DMS153 treated with DMSO at 0.1 percent for 48 hours (cell line): ENCODE measurements around the gene CUL2.
"Not testable (repeated sequence)": the region's sequence is repeated elsewhere in the genome, so short reads cannot be mapped to it uniquely, and the experiment has no call there.

Experiments
- DNase-seq: peaks from one replicate; lab custom pipeline; 2025; ENCODE audit not compliant: unreplicated experiment; lab: John Stamatoyannopoulos, UW

CUL2 gene

DNA sequence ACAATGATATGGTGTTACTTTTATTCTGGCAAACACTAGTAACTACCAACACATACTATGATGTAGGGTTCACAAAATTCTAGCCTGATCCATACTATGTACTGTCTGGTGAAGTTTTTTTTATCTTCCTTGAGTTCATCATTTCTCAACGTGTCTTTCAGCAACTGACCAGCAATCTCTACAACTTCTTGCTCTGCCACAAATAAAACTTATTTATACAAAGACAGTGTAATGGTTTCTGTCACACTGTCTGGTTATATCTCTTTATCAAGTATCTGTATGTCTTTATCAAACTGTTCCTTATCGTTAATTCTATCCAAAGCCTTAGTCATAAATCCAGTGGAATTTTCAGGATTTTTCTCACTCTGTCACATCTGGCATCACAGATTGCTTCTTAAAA, 69.7 kb downstream of the CUL2 start:
- DNase-seq = no peak

DNA sequence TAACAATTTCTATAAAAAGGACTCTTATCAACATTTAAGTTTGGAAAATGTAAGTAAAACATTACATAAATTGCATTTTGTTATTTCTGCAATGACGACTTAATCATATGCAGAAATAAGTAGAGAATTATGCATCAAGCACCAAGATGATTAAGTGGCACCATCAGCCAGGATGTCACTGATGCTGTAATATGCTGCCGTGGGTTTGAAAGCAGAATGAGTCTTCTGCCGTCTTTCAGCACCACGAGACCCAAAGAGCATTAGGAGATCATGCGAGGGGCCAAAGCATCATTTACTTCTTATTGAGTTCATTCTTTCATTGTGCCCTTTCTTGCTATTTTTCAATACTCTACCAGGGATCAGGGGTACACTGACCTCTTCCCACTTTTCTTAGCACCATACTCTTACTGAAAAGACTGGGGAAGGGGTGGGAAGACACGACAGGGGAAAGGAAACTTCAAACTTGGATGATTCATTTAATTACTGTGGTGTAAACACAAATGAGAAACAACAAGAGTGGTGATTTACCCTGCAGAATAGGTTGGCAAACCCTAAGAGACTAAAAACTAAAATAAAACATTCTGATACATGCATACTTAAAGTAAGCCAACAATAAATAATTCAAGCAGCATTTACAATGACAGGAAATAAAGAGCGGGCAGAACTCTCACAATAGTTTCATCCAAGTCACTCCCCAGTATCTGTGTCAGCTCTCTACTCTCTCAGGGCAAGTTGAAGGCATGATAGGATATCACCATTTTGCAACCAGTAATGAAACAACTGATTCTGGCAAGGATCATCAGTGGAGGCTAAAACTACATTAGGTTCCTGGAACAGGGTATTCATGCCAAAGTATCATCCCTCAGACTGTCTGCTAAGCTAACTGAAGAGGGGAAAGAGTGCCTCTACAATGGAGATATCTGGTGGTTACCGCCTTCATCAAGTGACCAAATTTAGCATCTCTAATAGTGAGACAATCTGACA, 70.8 kb downstream of the CUL2 start:
- no peak for DNase-seq

DNA sequence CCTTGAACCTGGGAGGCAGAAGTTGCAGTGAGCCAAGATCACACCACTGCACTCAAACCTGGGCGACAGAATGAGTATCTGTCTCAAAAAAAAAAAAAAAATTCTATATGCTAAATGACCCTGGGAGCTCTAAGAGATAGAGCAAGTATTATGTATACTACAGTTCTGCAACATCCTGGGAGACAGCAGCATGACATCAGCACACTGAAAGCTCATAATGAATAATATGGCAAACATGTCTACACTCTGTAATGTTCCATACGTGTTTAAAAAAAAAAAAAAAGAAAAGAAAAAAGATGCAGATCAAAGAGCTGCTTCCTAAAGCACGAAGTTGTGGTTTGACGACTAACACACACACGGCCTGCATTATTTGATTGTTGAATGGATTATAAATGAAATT, 72.5 kb downstream of the CUL2 start:
- DNase-seq = no peak

DNA sequence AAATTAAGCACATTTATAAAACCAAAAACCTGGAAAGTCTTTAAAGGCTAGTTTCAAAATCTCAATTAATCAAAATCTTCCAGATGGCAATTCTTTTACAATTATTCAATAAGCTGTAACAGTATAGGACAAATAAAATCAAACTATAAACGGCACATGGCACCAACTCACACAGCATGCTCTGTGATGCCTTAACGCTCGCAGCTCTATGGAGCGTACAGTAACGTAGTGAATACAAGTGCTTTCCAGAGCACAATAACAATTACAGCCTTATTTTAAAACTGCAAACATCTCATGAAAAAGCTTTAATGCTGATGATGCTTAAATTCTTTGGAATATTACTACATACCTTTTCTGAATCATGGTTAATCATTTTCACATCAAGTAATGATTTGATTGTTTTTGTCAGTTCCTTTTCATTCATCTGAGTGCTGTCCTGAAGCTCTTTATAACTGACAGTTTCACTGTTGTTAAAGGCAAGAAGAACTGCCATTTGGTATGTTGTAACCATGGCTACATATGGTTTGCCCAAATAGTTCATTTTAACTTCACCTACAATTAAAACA, 74.2 kb downstream of the CUL2 start:
- no peak for DNase-seq

DNA sequence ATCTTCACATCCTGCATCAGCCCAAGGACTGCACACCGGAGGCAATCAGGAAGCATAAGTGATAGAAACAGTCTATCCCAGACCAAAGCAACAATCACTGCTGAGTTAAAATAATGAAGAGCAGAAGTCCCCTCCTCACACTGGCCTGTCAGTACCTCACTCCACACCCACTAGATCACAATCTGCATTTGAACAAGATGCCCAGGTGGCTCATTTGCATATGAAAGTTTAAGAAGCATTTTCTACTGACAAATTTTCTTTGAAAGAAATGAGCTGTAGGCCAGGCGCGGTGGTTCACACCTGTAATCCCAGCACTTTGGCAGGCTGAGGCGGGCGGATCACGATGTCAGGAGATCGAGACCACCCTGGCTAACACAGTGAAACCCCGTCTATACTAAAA, 77.4 kb downstream of the CUL2 start:
- DNase-seq = no peak

DNA sequence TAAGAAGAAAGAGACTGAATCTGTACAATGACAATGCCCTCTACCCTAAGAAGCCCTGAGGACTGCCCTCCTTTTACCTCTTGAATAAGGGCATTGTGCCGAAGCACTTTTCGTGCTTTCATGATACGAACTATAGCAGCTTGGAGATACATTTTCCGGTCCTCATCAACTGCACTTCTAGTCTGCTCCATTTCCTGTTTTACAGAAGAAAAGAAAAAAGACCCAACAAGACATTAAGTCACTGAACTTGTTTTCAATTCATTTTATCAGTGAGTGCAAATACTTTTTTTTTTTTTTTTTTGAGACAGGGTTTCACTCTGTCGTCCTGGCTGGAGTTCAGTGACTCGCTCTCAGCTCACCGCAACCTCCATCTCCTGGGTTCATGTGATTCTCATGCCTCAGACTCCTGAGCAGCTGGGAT, 78.4 kb downstream of the CUL2 start:
- no peak for DNase-seq

DNA sequence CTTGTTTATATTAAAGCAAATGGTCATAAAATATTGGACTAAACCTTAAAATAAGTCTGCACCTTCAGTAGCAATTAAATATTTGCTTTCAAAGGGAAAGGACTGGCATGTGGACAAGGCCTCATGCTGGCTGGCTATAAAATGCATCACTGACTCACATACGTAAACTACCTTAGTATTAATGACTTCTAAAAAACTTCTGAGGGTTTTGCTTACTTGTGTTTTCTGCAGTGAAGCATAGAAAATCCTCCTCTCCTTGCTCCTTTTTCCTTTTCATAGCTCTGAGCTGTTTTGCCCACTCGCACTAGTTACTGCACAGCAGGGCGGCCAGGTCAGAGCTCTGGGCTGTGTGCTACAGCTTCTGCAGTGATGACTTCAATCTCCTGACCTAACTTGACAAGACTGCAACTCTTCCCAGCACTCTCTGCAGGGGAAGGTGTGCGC, 82.3 kb downstream of the CUL2 start:
- no peak for DNase-seq

DNA sequence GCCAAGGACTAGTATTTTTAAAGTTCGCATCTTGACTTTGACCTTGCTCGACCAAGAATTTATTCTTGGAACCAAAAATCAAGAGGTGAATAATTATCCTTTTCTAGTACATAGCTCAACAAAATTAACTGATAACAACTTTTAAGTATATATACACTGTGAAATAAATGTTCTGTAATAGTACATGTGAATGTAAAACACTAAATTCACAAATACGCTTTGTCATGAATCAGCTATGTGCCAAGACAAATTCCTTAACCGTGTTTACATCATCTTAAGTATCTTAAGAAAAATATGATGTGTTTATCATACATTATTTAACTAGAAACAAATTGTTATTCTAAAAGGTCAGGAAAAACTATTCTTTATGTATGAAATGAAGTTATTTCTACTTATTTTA, 83.3 kb downstream of the CUL2 start:
- no peak for DNase-seq

DNA sequence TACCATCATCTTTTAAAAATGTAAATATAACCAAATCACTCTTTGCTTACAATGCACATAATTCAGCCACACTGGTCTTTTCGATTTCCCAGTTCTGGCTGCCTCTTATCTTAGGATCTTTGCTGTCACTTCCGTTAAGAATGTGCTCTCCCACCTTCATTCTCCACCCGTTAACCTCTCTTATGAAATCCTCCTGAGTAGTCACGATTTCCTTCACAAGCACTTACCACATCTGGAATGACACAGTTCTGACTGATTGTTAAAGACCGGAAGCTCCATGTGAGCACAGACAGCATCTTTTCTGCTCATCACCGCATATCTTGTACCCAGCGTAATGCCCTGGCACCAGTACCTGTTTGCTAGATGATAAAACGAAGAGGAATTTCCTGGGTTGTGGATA, 84.3 kb downstream of the CUL2 start:
- DNase-seq = no peak

DNA sequence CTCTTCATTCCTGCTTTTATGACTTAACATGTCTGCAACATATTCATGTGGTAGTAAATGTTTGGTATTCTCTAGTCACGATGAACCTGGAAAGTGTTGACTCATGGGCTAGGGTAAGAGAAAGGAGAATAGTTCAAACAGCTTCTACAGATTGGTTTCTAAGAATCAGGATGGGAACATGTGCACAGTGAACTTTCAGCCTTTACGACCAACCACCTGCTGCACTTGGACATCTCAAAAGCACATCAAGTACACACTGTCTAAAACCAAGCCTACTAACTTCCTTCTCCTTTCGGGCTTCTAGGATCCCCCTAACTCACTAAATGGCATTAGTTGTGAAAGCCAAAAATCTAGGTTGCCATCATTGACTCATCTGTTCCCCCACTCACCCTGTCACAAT, 85.5 kb downstream of the CUL2 start:
- no peak for DNase-seq

DNA sequence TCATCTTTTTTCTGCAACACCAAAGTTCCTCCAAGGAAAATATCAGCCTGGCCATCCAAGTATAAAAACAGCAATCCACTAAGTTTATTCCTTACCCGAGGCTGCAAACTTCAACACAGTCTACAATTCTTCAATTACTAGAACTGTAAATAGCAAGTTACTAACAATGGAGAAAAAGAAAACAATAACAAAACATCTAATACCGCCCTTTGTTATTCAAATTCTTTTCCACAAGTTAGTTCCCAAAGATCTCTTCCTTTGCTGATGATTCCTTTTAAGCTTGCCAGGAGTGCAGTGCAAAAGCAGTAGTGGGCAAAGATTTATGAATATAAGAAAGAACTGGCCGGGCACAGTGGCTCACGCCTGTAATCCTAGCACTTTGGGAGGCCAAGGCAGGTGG, 86.2 kb downstream of the CUL2 start:
- DNase-seq = no peak

DNA sequence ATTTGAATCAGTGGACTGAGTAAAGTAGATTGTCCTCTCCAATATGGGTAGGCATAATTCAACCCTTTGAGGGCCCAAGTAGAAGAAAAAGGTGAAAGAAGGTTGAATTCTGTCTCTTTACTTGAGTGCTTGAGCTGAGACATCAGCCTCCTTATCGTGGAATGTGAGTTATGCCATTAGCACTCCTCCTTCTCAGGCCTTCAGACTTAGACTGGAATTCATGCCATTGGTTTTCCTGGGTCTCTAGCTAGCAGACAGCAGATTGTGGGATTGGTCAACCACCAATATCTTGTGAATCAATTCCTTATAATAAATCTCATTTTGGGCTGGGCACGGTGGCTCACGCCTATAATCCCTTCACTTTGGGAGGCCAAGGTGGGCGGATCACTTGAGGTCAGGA, 89.2 kb downstream of the CUL2 start:
- no peak for DNase-seq

DNA sequence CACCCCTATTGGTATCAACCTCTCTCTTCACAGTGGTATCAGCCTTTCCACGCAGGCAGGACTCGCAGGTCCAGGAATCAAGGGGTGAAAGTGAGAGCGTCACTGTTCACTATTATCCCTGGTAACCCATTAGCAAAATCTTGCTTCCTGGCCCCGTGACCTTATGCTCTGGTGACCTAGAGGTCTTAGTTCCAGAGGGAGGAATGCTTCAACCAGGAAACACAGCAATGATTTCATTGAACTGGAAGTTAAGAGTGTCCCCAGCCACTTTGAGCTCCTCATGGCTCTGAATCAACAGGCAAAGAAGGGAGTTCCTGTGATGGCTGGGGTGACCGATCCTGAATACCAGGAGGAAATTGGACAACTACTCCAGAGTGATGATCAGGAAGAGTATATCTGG, 90.6 kb downstream of the CUL2 start:
- no peak for DNase-seq

DNA sequence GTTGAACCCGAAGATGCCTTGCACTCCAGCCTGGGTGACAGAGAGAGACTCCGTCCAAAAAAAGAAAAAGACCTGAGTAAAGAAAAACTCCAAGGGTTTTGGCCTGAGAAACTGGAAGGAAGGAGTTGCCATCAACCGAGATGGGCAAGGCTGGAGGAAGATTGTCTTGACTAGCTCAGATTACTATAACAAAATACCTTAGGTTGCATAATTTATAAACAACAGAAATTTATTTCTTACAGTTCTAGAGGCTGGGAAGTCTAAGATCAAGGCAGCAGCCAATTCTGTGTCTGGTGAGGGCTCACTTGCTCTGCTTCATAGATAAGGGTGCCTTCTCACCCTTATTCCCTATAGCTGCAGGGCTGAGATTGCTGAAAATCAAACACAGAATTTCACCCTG, 91.2 kb downstream of the CUL2 start:
- DNase-seq = no peak

DNA sequence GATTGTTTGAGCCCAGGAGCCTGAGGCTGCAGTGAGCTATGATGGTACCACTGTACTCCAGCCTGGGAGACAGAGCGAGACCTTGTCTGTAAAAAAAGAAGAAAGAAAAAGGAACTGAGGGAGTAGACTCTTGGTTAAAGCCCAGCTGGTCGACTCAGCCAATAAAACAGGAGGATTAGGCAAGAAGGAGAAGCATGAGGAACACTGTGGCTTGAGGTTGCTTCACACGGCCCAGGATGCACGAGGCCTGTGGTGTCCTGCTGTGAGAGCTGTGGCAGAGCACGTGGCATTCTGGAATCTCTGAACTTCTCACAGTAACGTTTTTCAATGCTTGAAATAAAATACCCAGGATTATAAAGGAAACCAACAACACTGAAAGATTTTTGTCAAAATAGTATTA, 93.3 kb downstream of the CUL2 start:
- DNase-seq = no peak

DNA sequence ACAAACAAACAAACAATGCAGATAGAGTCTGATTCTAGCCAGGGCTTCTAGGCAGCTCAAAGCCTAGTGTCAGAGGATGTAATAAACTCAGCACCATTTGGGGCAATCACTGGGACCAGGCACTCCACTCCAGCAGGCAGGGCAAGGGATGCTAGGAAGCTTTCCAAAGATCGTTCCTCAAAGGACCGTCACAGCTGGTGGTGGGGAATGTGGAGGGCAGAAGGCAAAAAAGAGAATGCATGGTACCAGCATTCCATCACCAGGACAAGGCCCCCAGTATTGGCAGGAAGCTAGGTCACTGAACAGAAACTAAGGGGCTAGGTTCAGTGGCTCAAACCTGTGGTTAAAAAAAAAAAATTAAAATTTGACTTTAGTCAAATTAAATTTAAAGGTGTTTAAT, 94.2 kb downstream of the CUL2 start:
- DNase-seq = no peak

DNA sequence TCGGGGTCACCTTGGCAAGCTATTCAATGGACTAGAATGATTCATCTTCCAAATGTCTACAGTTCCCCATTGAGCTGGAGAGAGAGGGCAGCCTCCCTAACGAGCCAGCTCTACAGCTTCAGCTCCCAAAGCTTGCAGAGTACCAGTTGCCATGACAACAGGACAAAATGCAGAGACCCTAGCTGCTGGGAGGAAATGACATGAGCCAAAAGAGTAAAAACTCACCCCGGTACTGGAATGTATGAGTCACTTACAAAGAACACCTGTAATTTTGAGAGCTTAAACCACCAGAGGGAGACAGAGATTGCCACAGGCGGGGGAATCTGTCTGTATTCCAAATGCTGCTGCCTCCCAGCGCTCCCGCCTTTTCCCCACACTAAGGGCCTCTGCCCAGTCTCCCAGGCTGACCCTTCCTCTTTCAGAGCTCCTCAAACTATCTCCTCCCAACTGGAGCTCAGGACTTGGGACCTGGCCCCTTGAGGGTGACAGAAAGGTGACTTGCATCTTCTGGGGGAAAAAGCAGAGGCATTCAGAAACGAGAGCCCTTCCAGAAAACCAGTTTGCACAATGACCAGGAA, 95.5 kb downstream of the CUL2 start:
- DNase-seq = peak; percentile 2

DNA sequence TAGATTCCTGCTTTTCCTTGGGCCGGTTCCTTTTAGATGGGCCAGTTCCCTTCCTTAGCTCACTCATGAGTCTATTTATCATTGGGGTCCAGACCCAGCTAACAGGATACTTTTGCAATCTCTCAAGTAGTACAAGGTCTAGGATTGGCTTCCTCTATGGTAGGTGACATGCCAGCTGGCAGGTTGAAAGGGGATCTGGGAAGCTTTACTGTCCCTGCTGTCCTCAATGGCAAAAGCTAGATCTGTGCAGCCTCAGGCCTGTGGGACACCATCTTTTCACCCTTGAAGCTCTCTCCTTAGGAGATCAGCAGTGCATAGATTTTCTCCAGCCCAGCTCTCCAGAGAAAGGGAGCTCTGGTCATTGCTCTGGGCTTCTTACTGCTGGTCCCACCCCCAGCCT, 96.4 kb downstream of the CUL2 start:
- DNase-seq = no peak

DNA sequence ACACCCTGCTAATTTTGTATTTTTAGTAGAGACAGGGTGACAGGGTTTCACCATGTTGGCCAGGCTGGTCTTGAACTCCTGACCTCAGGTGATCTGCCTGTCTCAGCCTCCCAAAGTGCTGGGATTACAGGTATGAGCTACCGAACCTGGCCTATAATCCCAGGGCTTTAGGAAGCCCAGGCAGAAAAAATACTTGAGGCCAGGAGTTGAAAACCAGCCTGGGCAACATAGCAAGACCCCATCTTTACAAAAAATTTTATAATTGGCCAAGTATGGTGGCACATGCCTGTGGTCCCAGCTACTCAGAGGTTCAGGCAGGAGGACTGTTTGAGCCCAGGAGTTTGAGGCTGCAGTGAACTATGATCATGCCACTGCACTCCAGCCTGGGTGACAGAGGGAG, 99.0 kb downstream of the CUL2 start:
- DNase-seq = not testable (repeated sequence)

DNA sequence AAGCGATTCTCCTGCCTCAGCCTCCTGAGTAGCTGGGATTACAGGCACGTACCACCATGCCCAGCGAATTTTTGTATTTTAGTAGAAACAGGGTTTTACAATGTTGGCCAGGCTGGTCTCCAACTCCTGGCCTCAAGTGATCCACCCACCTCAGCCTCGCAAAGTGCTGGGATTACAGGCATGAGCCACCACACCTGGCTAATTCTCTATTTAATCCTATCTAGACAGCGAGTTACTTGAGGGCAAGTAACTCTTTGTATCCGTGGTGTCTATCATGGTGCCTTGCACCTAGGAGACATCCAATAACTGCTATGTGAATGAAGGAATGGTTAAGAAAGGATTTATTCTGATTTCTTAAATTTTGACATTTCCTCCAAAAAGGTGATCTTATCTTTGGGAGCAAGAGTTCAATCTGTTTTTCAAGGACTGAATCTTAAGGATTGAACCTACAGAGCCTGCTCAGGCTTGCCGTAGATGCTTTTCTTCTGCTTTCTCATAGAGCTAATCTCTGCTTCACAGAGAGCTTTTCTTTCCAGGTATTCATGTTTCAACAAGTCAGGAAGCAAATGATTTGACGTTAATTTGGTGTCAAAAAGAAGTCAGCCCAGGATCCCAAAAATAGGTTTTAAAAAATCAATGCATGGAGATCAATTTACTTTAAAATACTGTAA, 101.6 kb downstream of the CUL2 start:
- DNase-seq = no peak

DNA sequence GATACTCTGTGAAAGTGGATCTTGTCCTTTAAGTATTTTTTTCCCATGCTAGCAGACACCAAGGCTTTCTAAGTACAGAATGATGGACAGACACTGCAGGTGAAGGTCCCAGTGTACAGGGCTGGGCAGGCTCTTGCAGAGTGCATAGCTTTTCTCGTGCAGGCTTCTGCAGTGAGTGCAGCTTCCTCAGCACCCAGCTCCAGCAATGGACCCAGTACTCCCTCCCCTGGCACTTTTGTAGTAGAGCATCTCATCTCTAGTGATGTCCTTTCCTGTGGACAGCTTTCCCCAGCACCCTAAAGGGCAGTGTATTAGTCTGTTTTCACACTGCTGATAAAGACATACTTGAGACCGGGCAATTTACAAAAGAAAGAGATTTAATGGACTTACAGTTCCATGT, 104.3 kb downstream of the CUL2 start:
- DNase-seq = no peak

DNA sequence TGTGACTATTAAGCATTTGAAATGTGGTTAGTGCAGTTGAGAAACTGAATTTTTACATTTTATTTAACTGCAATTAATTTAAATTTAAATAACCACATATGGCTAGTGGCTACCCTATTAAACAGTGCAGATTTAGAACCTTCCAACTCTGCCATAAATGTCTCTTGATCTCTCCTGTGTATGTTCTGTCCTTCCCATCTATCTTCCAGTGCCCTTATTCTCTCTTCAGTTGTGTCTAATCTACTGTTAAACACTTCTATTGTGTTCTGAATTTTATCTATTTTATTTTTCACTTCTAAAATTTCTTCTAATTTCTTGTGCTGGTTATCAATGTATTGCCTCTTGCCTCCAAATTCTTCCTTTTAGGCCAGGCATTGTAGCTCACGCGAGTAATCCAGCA, 105.0 kb downstream of the CUL2 start:
- DNase-seq = no peak
